Measurements from ENCODE around the gene TCL1B. TPM values are rescaled to one million over a fixed set of nuclear protein-coding genes. Genes with fewer than 3 reads are reported as not detected.

TCL1B gene
- polyA plus RNA-seq, 3 donors = not detected

- H3K4me3 Mint-ChIP-seq = no peak overlapping the region
- Histone ChIP-seq H3K4me2 (replicated peaks; ENCODE audit: extremely low read depth, low read length, poor library complexity, severe bottlenecking) (no peak overlapping the region), H2AFZ (ENCODE audit: insufficient read depth, low read depth, low read length, poor library complexity, severe bottlenecking) (no peak overlapping the region), H3K36me3 (replicated peaks in 1 of 2; ENCODE audit: control insufficient read depth in 1 of 2, insufficient read depth in 2 of 2, low read length in 2 of 2) (no peaks in the 10 kb centered on the region), H3K9me3 (replicated peaks in 1 of 2; ENCODE audit: control insufficient read depth in 1 of 2, insufficient read depth in 1 of 2, low read length in 2 of 2) (no peaks in the 10 kb centered on the region), H3K9ac (ENCODE audit: insufficient read depth, low read length, poor library complexity, severe bottlenecking) (no peak overlapping the region), H3K4me3 (replicated peaks in 1 of 3; ENCODE audit: low read depth in 2 of 3, low read length in 3 of 3) (no peak overlapping the region), H4K20me1 (ENCODE audit: insufficient read depth, low read length) (no peaks in the 10 kb centered on the region), H3K27me3 (ENCODE audit: control insufficient read depth in 2 of 2, insufficient read depth in 2 of 2, low read length in 2 of 2) (no peaks in the 10 kb centered on the region), H3K27ac (ENCODE audit: low read depth in 1 of 2, low read length in 2 of 2) (no peak overlapping the region), H3K4me1 (ENCODE audit: control insufficient read depth in 1 of 2, insufficient read depth in 2 of 2, low read length in 2 of 2) (no peaks in the 10 kb centered on the region), H3K79me2 (ENCODE audit: insufficient read depth, low read length) (no peaks in the 10 kb centered on the region)
- H3K4me1 Mint-ChIP-seq = no peaks in the 10 kb centered on the region
- TF ChIP-seq CTCF (IDR thresholded peaks at IDR 0.05) = no peak
- intact Hi-C loops (cut with micrococcal nuclease) = no loop called here
- no peak overlapping the region for H3K27ac Mint-ChIP-seq
- 53% methylated on average over 10 of the region's 10 CpGs for WGBS (ENCODE audit: insufficient coverage)
- DNase-seq = no peak
- H3K36me3 Mint-ChIP-seq = no peaks in the 10 kb centered on the region
- peaks cover 0 to 6% (median 4%) of the 10 kb centered on the region in 3 donors for H3K27me3 Mint-ChIP-seq (ENCODE audit: low read depth in 3 of 3)
- no peaks in the 10 kb centered on the region for H3K9me3 Mint-ChIP-seq
These were observed 17.9 kb upstream of the TCL1B start for GRCh38 chr14:95668235-95668772.

- Histone ChIP-seq H3K27me3 (ENCODE audit: control insufficient read depth in 2 of 2, insufficient read depth in 2 of 2, low read length in 2 of 2) (no peaks in the 10 kb centered on the region), H3K9me3 (replicated peaks in 1 of 2; ENCODE audit: control insufficient read depth in 1 of 2, insufficient read depth in 1 of 2, low read length in 2 of 2) (no peaks in the 10 kb centered on the region), H3K36me3 (replicated peaks in 1 of 2; ENCODE audit: control insufficient read depth in 1 of 2, insufficient read depth in 2 of 2, low read length in 2 of 2) (no peaks in the 10 kb centered on the region), H3K4me2 (replicated peaks; ENCODE audit: extremely low read depth, low read length, poor library complexity, severe bottlenecking) (no peak overlapping the region), H3K79me2 (ENCODE audit: insufficient read depth, low read length) (no peaks in the 10 kb centered on the region), H4K20me1 (ENCODE audit: insufficient read depth, low read length) (no peaks in the 10 kb centered on the region), H2AFZ (ENCODE audit: insufficient read depth, low read depth, low read length, poor library complexity, severe bottlenecking) (no peak overlapping the region), H3K9ac (ENCODE audit: insufficient read depth, low read length, poor library complexity, severe bottlenecking) (no peak overlapping the region), H3K4me3 (replicated peaks in 1 of 3; ENCODE audit: low read depth in 2 of 3, low read length in 3 of 3) (no peak overlapping the region), H3K27ac (ENCODE audit: low read depth in 1 of 2, low read length in 2 of 2) (no peak overlapping the region), H3K4me1 (ENCODE audit: control insufficient read depth in 1 of 2, insufficient read depth in 2 of 2, low read length in 2 of 2) (no peaks in the 10 kb centered on the region)
- no peak for DNase-seq
- Mint-ChIP-seq H3K27me3 (ENCODE audit: low read depth in 3 of 3) (peaks cover 3 to 8% (median 5%) of the 10 kb centered on the region in 3 donors), H3K9me3 (peaks cover 0 to 5% (median 0%) of the 10 kb centered on the region in 7 donors), H3K4me3 (no peak overlapping the region), H3K4me1 (no peaks in the 10 kb centered on the region), H3K36me3 (no peaks in the 10 kb centered on the region), H3K27ac (no peak overlapping the region)
- TF ChIP-seq CTCF (IDR thresholded peaks at IDR 0.05) = no peak
- WGBS (ENCODE audit: insufficient coverage) = 67% methylated on average over 1 of the region's 4 CpGs
- intact Hi-C loops (cut with micrococcal nuclease) = no loop called here
These were observed 11.6 kb upstream of the TCL1B start for GRCh38 chr14:95674613-95675012.

All from CD14-positive monocyte (primary cell).